GM21381 (cell line): ENCODE data around the gene RASGRF1.

Source experiments
- ATAC-seq: cut with Tn5 transposase; IDR thresholded peaks from one replicate; pipeline ENCODE4 v1.9.1; 2021; ENCODE audit warnings: mild to moderate bottlenecking, moderate library complexity; ENCODE audit not compliant: unreplicated experiment

Gene RASGRF1

DNA sequence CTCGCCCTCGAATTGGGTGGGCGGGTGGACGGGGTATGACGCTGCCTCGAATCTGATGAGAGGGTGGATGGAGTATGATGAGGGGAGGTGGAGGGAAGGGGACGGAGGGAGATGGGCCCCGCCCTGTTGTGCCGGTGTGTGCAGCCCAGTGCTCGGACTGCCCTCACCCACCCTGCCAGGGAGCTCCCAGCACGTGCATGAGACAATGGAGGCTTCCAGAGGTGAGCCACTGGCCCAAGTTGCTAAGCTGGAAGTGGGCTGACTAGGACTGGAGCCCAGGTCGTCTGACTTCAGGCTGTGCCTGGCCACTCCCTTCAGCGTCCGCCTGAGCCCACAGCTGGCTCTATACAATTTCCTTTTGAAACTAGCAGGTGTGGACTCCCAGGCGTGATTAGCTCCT is 98.7 kb downstream of the RASGRF1 start:
- no peak for ATAC-seq

- ATAC-seq, result no peak
Measured at GRCh38 chr15:78991476-78991875, 99.1 kb downstream of the RASGRF1 start.

DNA sequence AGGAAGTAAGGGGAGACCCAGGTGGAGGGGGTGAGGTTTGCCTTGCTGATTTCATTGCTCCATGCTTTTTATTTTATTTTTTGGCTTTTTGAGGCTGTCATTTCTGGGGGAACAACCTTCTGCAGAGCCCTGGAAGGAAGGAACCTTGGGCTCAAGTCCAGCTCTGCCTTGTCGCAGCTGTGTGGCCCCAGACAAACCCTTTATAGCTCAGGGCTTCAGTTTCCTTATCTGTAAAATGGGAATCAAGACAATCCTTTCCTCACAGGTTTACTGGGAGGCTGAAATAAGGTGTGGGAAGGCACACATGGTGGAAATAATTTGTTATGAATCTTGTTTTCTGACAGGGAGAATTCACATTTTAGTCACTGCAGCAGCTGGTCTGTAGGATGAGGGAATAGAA is 100.3 kb downstream of the RASGRF1 start:
- no peak for ATAC-seq

GRCh38 chr15:78989701-78990240 is 100.8 kb downstream of the RASGRF1 start:
- ATAC-seq, result no peak

DNA sequence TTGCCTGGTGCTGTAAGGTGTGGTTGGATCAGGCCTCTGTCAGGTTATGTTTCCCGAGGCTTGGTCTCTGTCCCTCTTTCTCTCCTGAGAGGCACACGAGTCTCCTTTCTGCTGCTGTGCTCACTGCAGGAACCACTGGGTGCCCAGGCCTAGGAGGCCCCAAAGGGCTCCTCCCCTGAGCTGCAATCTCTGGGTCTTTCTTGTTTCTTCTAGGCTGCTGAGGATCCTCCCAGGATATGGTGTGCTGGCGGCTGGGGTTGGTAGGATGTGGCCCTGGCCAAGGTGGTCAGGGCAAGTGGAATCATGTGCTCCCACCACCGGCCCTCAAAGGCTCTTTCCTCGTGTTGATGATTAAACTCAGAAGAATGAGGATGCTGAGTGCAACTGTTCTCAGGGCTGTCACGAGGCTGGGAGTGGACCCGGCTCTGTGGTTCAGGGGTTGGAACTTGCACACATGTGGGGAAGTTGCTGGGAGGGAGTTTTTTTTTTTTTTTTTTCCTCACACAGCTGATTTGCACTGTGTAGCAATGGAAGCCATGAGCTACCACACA is 102.1 kb downstream of the RASGRF1 start:
- no peak for ATAC-seq

GRCh38 chr15:78987556-78988360 is 102.8 kb downstream of the RASGRF1 start:
- no peak for ATAC-seq

- ATAC-seq, result no peak
Measured at GRCh38 chr15:78985859-78986475, 104.6 kb downstream of the RASGRF1 start.

- no peak for ATAC-seq
Measured at GRCh38 chr15:78984041-78984440, 106.5 kb downstream of the RASGRF1 start.

DNA sequence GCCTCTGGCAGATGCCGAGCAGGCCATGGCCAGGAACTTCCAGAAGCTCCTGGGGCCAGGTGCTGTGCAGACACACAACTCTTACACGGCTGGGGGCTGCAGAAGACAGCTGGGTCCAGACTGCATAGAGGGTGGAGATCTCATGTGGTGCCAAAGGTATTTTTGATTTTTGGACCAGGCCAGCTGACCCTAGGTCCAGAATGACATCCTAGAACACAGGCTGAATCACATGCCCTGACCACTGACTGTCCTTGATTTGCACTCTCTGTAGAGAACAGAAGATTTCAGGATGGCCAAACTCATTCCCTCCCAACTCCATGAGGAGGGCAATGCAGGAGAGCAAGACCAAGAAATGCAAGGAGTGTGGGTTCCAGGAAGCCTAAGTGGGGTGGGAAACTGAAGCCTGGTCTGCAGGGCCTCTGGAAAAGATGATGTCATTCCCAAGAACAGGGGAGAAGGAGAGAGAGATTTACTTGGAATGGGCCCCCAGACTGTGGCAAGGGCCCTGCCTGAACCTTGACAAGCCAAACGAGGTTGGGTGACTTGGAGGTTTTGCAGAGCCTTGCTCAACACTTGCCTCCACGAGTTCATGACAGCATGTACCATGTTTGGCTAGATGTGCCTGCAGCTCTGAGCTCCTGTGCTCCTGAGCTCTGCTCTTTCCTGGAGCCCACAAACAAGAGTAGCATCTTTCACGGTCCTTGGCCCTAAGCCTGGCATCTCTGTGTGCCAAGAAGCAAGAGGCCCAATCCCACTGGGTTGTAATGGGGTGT is 107.2 kb downstream of the RASGRF1 start:
- no peak for ATAC-seq

- ATAC-seq, result no peak
Measured at GRCh38 chr15:78982736-78983135, 107.8 kb downstream of the RASGRF1 start.

GRCh38 chr15:78981532-78982313 is 108.9 kb downstream of the RASGRF1 start:
- no peak for ATAC-seq

- ATAC-seq, result no peak
Measured at GRCh38 chr15:78979456-78980320, 110.9 kb downstream of the RASGRF1 start.

- no peak for ATAC-seq
Measured at GRCh38 chr15:78978601-78979179, 111.9 kb downstream of the RASGRF1 start.

DNA sequence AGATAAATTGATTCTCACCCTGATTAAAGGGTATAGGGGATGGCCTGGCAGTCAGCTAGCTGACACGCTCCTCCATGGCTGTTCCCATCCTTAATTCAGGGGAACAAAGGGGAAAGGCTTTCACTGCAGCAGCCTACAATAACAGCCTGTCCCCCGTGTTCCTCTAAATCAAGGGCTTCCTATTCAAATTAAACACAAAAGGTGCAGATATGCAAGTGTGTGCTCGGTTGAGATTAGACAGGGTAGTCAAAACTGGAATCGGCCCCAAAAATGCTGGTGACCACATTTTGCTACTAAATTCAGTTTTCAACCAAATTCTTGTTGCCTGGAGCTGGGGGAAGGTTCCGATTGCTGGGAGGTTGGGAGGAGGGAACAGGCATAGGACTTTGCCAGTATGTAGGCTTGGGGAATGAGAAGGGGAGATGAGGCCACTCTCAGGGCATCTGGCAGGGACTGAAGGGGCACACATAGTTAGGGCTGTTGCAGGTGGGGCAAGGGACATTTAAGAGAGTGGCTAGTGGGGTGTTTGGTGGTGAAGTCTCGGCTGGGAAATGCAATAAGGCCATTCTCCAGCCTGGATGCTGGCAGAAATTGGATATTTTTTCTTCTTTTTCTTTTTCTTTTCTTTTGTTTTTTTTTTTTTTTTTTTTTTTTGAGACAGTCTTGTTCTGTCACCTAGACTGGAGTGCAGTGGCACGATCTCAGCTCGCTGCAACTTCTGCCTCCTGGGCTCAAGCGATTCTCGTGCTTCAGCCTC is 112.8 kb downstream of the RASGRF1 start:
- peak; percentile 20 for ATAC-seq

GRCh38 chr15:78977091-78977571 is 113.4 kb downstream of the RASGRF1 start:
- ATAC-seq, result peak; percentile 66

GRCh38 chr15:78976691-78977090 is 113.9 kb downstream of the RASGRF1 start:
- ATAC-seq, result peak; percentile 7

GRCh38 chr15:78974272-78974918 is 116.2 kb downstream of the RASGRF1 start:
- ATAC-seq, result no peak
